ENCODE results near the gene POLR3B. TPM values are rescaled to one million over a fixed set of nuclear protein-coding genes. Genes with fewer than 3 reads are reported as not detected.

Gene POLR3B
- total and polyA plus RNA-seq, 4 donors: 5.4 to 12.2 (median 7.0) TPM

DNA sequence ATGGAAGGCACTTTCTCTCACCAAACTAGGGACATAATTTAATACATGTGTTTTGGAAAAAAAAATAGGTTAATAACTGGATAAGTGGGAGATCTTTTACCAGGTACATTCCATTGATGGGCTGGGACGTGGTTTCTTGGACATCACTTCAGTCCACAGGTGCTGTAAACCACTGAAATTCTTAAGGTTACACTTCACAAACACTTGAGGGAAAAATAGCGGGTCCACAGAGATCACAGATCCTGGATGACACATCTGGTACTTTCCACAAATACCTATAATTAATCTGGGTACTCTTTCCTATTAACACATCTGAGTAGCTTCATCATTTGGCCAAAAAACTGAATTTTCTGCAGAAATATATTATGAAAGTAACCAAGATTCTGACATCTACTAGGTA is 85.0 kb downstream of the POLR3B start:
- H3K9me3 ChIP-seq (ENCODE audit: control insufficient read depth in 4 of 4, low read length in 3 of 4): no peaks in the 10 kb centered on the region
- H3K36me3 ChIP-seq (ENCODE audit: control insufficient read depth in 4 of 4, insufficient read depth in 3 of 4, low read depth in 1 of 4, low read length in 3 of 4): peaks cover 3 to 14% (median 9%) of the 10 kb centered on the region in 4 donors
- no peak overlapping the region for H3K9ac ChIP-seq (ENCODE audit: low read depth in 1 of 2, low read length in 2 of 2)
- H3K4me3 ChIP-seq (ENCODE audit: low read depth in 1 of 3, low read length in 3 of 3): no peak overlapping the region
- no peaks in the 10 kb centered on the region for H3K27me3 ChIP-seq (ENCODE audit: control insufficient read depth in 4 of 4, insufficient read depth in 4 of 4, low read length in 3 of 4)
- no peak for DNase-seq (ENCODE audit: low spot score)
- H3K4me1 ChIP-seq (ENCODE audit: control insufficient read depth in 4 of 4, insufficient read depth in 4 of 4, low read length in 3 of 4): no peaks in the 10 kb centered on the region
- H3K27ac ChIP-seq (ENCODE audit: low read depth in 1 of 2, low read length in 2 of 2): no peak overlapping the region
- WGBS: 92% methylated on average over 2 of the region's 2 CpGs
- TF ChIP-seq, protein P1, sequence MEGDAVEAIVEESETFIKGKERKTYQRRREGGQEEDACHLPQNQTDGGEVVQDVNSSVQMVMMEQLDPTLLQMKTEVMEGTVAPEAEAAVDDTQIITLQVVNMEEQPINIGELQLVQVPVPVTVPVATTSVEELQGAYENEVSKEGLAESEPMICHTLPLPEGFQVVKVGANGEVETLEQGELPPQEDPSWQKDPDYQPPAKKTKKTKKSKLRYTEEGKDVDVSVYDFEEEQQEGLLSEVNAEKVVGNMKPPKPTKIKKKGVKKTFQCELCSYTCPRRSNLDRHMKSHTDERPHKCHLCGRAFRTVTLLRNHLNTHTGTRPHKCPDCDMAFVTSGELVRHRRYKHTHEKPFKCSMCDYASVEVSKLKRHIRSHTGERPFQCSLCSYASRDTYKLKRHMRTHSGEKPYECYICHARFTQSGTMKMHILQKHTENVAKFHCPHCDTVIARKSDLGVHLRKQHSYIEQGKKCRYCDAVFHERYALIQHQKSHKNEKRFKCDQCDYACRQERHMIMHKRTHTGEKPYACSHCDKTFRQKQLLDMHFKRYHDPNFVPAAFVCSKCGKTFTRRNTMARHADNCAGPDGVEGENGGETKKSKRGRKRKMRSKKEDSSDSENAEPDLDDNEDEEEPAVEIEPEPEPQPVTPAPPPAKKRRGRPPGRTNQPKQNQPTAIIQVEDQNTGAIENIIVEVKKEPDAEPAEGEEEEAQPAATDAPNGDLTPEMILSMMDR (IDR thresholded peaks at IDR 0.05; ENCODE audit: low read depth, low read length, missing input control): no peak
- no peak for TF ChIP-seq JUND (IDR thresholded peaks at IDR 0.05)

DNA sequence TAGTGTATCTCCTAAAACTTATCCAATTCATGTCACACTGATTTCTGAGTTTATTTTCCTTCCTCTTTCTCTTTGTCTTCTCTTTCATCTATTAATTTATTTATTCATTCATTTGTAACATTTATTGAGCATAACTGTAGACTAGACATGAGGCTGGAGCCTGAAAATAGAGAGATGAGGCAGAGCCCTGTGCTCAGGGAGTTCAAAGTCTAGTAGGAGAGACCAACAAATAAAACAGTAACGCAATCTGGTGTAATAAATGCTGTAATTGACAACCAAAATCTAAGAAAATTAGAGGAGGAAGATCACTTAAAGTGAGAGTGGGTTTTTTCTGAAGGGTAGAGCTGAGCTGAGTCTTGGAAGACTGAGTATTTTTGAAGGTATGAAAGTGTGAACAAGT is 87.5 kb downstream of the POLR3B start:
- DNase-seq (ENCODE audit: low spot score): no peak
- Histone ChIP-seq H3K4me1 (ENCODE audit: control insufficient read depth in 4 of 4, insufficient read depth in 4 of 4, low read length in 3 of 4) (no peaks in the 10 kb centered on the region), H3K9me3 (ENCODE audit: control insufficient read depth in 4 of 4, low read length in 3 of 4) (no peaks in the 10 kb centered on the region), H3K36me3 (ENCODE audit: control insufficient read depth in 4 of 4, insufficient read depth in 3 of 4, low read depth in 1 of 4, low read length in 3 of 4) (peaks cover 2 to 11% (median 5%) of the 10 kb centered on the region in 4 donors), H3K9ac (ENCODE audit: low read depth in 1 of 2, low read length in 2 of 2) (no peak overlapping the region), H3K27ac (ENCODE audit: low read depth in 1 of 2, low read length in 2 of 2) (no peak overlapping the region), H3K27me3 (ENCODE audit: control insufficient read depth in 4 of 4, insufficient read depth in 4 of 4, low read length in 3 of 4) (no peaks in the 10 kb centered on the region), H3K4me3 (ENCODE audit: low read depth in 1 of 3, low read length in 3 of 3) (no peak overlapping the region)
- 0% methylated on average over 1 of the region's 1 CpG for WGBS
- TF ChIP-seq RXRA (IDR thresholded peaks at IDR 0.05) (no peak), TAF1 (conservative IDR thresholded peaks at IDR 0.05) (no peak), SP1 (IDR thresholded peaks at IDR 0.05) (peak; percentile 10), EGR1 (IDR thresholded peaks at IDR 0.05; ENCODE audit: low read depth in 2 of 2) (no peak), YY1 (IDR thresholded peaks at IDR 0.05) (no peak), FOXA1 (IDR thresholded peaks at IDR 0.05) (no peak), HNF4A (conservative IDR thresholded peaks at IDR 0.05) (peak; percentile 28 to 61), GABPA (IDR thresholded peaks at IDR 0.05 in 1 of 2, conservative IDR thresholded peaks at IDR 0.05 in 1 of 2) (no peak)
- TF ChIP-seq, protein P2, sequence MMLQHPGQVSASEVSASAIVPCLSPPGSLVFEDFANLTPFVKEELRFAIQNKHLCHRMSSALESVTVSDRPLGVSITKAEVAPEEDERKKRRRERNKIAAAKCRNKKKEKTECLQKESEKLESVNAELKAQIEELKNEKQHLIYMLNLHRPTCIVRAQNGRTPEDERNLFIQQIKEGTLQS (IDR thresholded peaks at IDR 0.05): no peak
- TF ChIP-seq, protein P3, sequence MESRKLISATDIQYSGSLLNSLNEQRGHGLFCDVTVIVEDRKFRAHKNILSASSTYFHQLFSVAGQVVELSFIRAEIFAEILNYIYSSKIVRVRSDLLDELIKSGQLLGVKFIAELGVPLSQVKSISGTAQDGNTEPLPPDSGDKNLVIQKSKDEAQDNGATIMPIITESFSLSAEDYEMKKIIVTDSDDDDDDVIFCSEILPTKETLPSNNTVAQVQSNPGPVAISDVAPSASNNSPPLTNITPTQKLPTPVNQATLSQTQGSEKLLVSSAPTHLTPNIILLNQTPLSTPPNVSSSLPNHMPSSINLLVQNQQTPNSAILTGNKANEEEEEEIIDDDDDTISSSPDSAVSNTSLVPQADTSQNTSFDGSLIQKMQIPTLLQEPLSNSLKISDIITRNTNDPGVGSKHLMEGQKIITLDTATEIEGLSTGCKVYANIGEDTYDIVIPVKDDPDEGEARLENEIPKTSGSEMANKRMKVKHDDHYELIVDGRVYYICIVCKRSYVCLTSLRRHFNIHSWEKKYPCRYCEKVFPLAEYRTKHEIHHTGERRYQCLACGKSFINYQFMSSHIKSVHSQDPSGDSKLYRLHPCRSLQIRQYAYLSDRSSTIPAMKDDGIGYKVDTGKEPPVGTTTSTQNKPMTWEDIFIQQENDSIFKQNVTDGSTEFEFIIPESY (IDR thresholded peaks at IDR 0.05): no peak

DNA sequence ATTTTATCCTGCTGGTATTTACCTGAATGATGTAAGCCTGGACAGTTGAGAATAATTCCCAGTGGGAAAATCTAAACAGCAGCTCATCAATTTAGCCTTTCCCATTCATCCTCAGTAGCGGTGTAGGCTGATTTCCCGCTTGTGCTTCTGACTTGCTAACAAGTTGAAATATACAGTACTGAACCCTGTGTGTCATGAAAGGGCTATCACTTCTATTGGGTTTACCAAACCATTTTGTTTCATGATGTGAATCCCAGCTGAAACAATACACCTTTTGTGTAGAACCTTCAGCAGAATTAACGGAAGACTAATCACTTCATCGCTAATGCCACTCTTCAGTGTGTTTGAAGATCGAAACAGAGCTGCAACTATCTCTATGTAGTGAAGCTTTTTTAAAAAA is 88.4 kb downstream of the POLR3B start:
- TF ChIP-seq TAF1 (conservative IDR thresholded peaks at IDR 0.05) (no peak), HNF4G (IDR thresholded peaks at IDR 0.05) (no peak), RXRA (IDR thresholded peaks at IDR 0.05) (no peak)
- TF ChIP-seq, protein P2 (IDR thresholded peaks at IDR 0.05): no peak
- no peak overlapping the region for H3K4me3 ChIP-seq (ENCODE audit: low read depth in 1 of 3, low read length in 3 of 3)
- H3K27me3 ChIP-seq (ENCODE audit: control insufficient read depth in 4 of 4, insufficient read depth in 4 of 4, low read length in 3 of 4): no peaks in the 10 kb centered on the region
- no peak overlapping the region for H3K27ac ChIP-seq (ENCODE audit: low read depth in 1 of 2, low read length in 2 of 2)
- no peaks in the 10 kb centered on the region for H3K4me1 ChIP-seq (ENCODE audit: control insufficient read depth in 4 of 4, insufficient read depth in 4 of 4, low read length in 3 of 4)
- WGBS: 96% methylated on average over 5 of the region's 5 CpGs
- peaks cover 2 to 11% (median 4%) of the 10 kb centered on the region in 4 donors for H3K36me3 ChIP-seq (ENCODE audit: control insufficient read depth in 4 of 4, insufficient read depth in 3 of 4, low read depth in 1 of 4, low read length in 3 of 4)
- H3K9ac ChIP-seq (ENCODE audit: low read depth in 1 of 2, low read length in 2 of 2): no peak overlapping the region
- H3K9me3 ChIP-seq (ENCODE audit: control insufficient read depth in 4 of 4, low read length in 3 of 4): no peaks in the 10 kb centered on the region
- DNase-seq (ENCODE audit: low spot score): no peak

Data from liver (tissue), 9 donors.